ENCODE measurements around the gene ADAMTS10. TPM values are rescaled to one million over a fixed set of nuclear protein-coding genes. Genes with fewer than 3 reads are reported as not detected.

ADAMTS10 gene
- 10 to 100 TPM in 1 of 3 donors, 1 to 10 TPM in 2; 4.6 to 23.5 (median 7.1) TPM for total RNA-seq
- long read RNA-seq, donor 1, partial matches to known transcripts, result 7 of 11 reads
- long read RNA-seq, donor 1, other reads (novel, unspliced or antisense), result 4 of 11 reads
- long read RNA-seq, donor 2, result 0 reads

GRCh38 chr19:8610041-8610935, at the start of gene ADAMTS10:
ADAMTS10 (minus strand) TSS chr19:8610715; CDS start chr19:8605710, 5,005 bp downstream.
- Histone ChIP-seq H3K4me1 (ENCODE audit: low read depth) (peaks cover 4% of the 10 kb centered on the region), H3K4me3 (no peak within 1 kb of the TSS), H3K9me3 (no peaks in the 10 kb centered on the region), H3K36me3 (ENCODE audit: low read depth) (no peaks in the 10 kb centered on the region)
- ATAC-seq, result peak; percentile 16
- TF ChIP-seq CTCF (IDR thresholded peaks at IDR 0.05), result no peak
- intact Hi-C loops (cut with DNase I, micrococcal nuclease), result no loop called here
- peak in 1 of 3 donors; percentile 16 for DNase-seq

GRCh38 chr19:8659905-8660304, 49.4 kb upstream of the ADAMTS10 start:
- Histone ChIP-seq H3K4me3 (no peak overlapping the region), H3K9me3 (no peaks in the 10 kb centered on the region), H3K36me3 (ENCODE audit: low read depth) (no peaks in the 10 kb centered on the region), H3K4me1 (ENCODE audit: low read depth) (no peaks in the 10 kb centered on the region)
- ATAC-seq, result no peak
- intact Hi-C loops (cut with DNase I, micrococcal nuclease), result loop anchor here in 1 of 2 donors (5.0 kb wide), 1 partner anchor 417 kb away; no protein-coding TSS in a partner anchor
- DNase-seq, result no peak
- no peak for TF ChIP-seq CTCF (IDR thresholded peaks at IDR 0.05)

- Histone ChIP-seq H3K9me3 (no peaks in the 10 kb centered on the region), H3K36me3 (ENCODE audit: low read depth) (no peaks in the 10 kb centered on the region), H3K4me3 (no peak overlapping the region), H3K4me1 (ENCODE audit: low read depth) (no peaks in the 10 kb centered on the region)
- DNase-seq (no peak), ATAC-seq (no peak)
- no peak for TF ChIP-seq CTCF (IDR thresholded peaks at IDR 0.05)
- intact Hi-C loops (cut with DNase I, micrococcal nuclease), result loop anchor here in 1 of 2 donors (5.0 kb wide), 1 partner anchor 419 kb away; no protein-coding TSS in a partner anchor
These were observed 47.4 kb upstream of the ADAMTS10 start for GRCh38 chr19:8657869-8658268.

DNA sequence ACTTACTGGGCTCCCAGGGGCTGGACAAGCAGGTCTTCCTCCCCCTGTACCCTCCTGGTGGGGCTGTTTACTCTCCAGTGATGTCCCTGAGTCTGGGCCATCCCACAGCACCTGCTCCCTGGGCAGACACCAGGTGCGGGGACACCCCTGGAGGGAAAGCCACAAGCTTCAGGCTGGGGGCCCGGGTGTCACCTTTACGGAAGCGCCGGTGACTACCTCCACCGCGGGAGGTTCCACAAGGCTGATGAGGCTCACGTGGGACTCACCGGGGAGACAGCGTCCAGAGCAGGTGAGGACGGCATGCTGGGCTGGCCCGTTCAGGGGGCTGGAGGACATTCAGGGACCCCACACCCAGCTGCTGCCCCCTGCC, 44.8 kb upstream of the ADAMTS10 start:
- DNase-seq (no peak), ATAC-seq (peak; percentile 36)
- H3K9me3 ChIP-seq, result no peaks in the 10 kb centered on the region
- no peaks in the 10 kb centered on the region for H3K36me3 ChIP-seq (ENCODE audit: low read depth)
- intact Hi-C loops (cut with DNase I, micrococcal nuclease), result loop anchor here in 1 of 2 donors (5.0 kb wide), 1 partner anchor 422 kb away; no protein-coding TSS in a partner anchor
- no peaks in the 10 kb centered on the region for H3K4me1 ChIP-seq (ENCODE audit: low read depth)
- no peak overlapping the region for H3K4me3 ChIP-seq
- TF ChIP-seq CTCF (IDR thresholded peaks at IDR 0.05), result no peak

DNA sequence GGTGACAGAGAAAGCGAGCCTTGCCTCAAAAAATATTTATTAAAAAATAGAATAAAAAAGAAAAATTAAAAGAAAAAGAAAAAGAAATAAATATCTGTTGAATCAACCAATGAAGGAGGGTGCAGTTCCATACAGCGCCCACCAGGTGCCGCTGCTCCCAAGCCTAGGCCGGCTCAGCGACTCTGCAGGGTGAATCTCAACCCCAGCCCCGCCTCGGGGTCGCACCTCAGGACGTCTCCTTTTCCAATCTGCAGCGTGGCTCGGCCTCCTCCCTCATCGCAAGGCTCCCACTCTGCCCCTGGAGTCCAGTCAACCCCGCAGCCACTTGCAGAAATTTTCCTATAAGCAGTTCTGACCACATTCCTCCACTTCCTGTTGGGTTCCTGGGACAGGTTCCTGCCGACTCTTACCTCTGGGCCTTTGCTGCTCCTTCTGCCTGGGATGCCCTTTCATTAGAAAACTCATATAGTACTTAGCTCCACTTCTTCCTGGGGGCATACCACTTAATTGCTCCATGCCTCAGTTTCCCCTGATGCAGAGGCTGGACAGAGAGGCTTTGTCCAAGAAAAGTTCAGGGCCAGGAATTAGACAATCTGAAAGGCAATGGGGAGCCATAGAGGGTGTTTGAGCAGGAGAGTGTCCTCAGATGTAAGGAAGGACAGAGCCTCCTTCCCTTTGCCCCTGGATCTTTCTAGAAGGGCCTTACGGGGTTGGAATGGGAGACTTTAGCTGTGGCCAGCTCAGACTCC, 44.2 kb upstream of the ADAMTS10 start:
- ATAC-seq (peak; percentile 89), DNase-seq (peak; percentile 40 to 62 (median 58))
- Histone ChIP-seq H3K36me3 (ENCODE audit: low read depth) (no peaks in the 10 kb centered on the region), H3K9me3 (no peaks in the 10 kb centered on the region), H3K4me1 (ENCODE audit: low read depth) (no peaks in the 10 kb centered on the region), H3K4me3 (no peak overlapping the region)
- intact Hi-C loops (cut with DNase I, micrococcal nuclease), result loop anchor here in 1 of 2 donors (5.0 kb wide), 1 partner anchor 423 kb away; no protein-coding TSS in a partner anchor
- peak; percentile 95 for TF ChIP-seq CTCF (IDR thresholded peaks at IDR 0.05)
